ENCODE measurements around the gene SPDYA. TPM values are rescaled to one million over a fixed set of nuclear protein-coding genes. Genes with fewer than 3 reads are reported as not detected.

The SPDYA gene
- total RNA-seq, 3 donors from 2014 or later (not counting 1 experiment from before 2014, with no cell fraction given), result 5.6 to 8.1 (median 8.0) TPM

DNA sequence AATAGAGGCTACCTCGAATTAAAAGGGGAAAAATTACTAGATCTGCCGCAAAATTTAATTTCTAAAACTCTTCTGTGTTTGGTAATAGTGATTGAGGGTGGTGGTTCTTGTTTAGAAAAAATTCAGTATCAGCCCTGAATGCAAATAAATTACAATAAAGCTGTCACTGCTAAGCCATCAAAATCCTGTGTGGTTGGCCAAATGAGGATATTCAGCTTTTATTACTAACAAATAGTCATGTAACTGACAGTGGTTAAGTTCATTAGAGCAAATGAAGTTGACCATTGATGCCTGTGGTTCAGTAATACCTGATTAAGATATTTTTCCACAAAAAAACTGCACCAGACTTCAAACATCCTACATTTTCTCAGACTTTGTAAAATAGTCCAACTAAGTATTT, 44.6 kb upstream of the SPDYA start:
- H3K36me3 Mint-ChIP-seq, result no peaks in the 10 kb centered on the region
- H3K27ac Mint-ChIP-seq, result peak overlapping the region in 1 of 2 donors; percentile 23
- TF ChIP-seq, protein P1, sequence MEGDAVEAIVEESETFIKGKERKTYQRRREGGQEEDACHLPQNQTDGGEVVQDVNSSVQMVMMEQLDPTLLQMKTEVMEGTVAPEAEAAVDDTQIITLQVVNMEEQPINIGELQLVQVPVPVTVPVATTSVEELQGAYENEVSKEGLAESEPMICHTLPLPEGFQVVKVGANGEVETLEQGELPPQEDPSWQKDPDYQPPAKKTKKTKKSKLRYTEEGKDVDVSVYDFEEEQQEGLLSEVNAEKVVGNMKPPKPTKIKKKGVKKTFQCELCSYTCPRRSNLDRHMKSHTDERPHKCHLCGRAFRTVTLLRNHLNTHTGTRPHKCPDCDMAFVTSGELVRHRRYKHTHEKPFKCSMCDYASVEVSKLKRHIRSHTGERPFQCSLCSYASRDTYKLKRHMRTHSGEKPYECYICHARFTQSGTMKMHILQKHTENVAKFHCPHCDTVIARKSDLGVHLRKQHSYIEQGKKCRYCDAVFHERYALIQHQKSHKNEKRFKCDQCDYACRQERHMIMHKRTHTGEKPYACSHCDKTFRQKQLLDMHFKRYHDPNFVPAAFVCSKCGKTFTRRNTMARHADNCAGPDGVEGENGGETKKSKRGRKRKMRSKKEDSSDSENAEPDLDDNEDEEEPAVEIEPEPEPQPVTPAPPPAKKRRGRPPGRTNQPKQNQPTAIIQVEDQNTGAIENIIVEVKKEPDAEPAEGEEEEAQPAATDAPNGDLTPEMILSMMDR (IDR thresholded peaks at IDR 0.05), result no peak
- WGBS (ENCODE audit: insufficient coverage), result 100% methylated on average over 2 of the region's 2 CpGs
- no peaks in the 10 kb centered on the region for H3K9me3 Mint-ChIP-seq
- H3K27ac ChIP-seq (ENCODE audit: low read length), result no peak overlapping the region
- H3K4me1 ChIP-seq (ENCODE audit: control insufficient read depth, insufficient read depth, low read length), result peaks cover 14% of the 10 kb centered on the region
- ATAC-seq (no peak), DNase-seq (no peak)
- intact Hi-C loops (cut with micrococcal nuclease), result no loop called here
- H3K27me3 Mint-ChIP-seq (ENCODE audit: low read depth in 2 of 2), result no peaks in the 10 kb centered on the region
- peaks cover 5% of the 10 kb centered on the region for H3K36me3 ChIP-seq (ENCODE audit: control insufficient read depth, insufficient read depth, low read length)
- peaks cover 78 to 82% of the 10 kb centered on the region in 2 donors for H3K4me1 Mint-ChIP-seq
- H3K9me3 ChIP-seq (ENCODE audit: control insufficient read depth, insufficient read depth, low read length), result no peaks in the 10 kb centered on the region
- no peaks in the 10 kb centered on the region for H3K27me3 ChIP-seq (ENCODE audit: control insufficient read depth, insufficient read depth, low read length)
- no peak overlapping the region for H3K4me3 Mint-ChIP-seq
- no peak overlapping the region for H3K4me3 ChIP-seq (ENCODE audit: low read length)

DNA sequence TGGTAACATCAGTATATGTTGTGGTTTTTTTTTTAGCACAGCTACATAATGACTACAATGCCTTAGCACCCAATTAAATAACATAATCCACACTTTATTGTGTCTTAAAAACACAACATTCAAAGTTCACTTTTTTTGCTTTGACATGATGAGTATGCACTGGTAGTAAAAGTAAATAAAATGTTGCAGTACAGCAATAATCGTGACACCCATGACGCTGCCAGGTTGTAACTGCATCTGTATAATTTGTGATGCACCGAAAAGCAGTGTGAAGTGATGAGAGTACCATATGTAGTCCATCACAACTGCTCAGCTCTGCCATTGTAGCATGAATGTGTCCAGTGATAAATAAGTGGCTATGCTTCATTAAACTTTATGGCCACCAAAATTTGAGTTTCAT, 43.3 kb upstream of the SPDYA start:
- TF ChIP-seq, protein P1 (IDR thresholded peaks at IDR 0.05), result no peak
- H3K9me3 ChIP-seq (ENCODE audit: control insufficient read depth, insufficient read depth, low read length), result no peaks in the 10 kb centered on the region
- intact Hi-C loops (cut with micrococcal nuclease), result no loop called here
- Mint-ChIP-seq H3K9me3 (no peaks in the 10 kb centered on the region), H3K27me3 (ENCODE audit: low read depth in 2 of 2) (no peaks in the 10 kb centered on the region), H3K27ac (no peak overlapping the region), H3K4me1 (peaks cover 79 to 89% of the 10 kb centered on the region in 2 donors), H3K4me3 (no peak overlapping the region), H3K36me3 (no peaks in the 10 kb centered on the region)
- no peak for DNase-seq
- peaks cover 10% of the 10 kb centered on the region for H3K4me1 ChIP-seq (ENCODE audit: control insufficient read depth, insufficient read depth, low read length)
- H3K4me3 ChIP-seq (ENCODE audit: low read length), result no peak overlapping the region
- WGBS (ENCODE audit: insufficient coverage), result 94% methylated on average over 3 of the region's 3 CpGs
- no peak for ATAC-seq
- no peaks in the 10 kb centered on the region for H3K27me3 ChIP-seq (ENCODE audit: control insufficient read depth, insufficient read depth, low read length)
- H3K27ac ChIP-seq (ENCODE audit: low read length), result no peak overlapping the region
- no peaks in the 10 kb centered on the region for H3K36me3 ChIP-seq (ENCODE audit: control insufficient read depth, insufficient read depth, low read length)

DNA sequence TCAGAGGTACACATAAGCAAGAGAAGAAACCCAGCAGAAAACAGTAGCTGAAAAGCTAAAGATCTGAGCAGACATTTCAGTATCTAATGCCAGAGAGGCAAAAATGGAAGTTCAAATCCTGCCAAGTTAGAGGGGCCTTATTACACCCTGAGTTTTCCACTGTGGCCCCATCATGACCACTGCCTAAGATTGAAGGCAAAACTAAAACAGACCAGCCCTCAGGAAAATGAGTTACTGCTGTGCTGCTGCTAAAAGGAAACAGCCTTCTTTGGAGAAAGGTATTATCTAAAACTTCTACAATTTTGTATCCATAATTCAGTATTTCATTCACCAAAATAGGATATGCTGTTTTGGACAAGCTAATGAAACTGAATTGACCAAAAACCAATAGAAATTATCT, 42.2 kb upstream of the SPDYA start:
- H3K27ac ChIP-seq (ENCODE audit: low read length), result no peak overlapping the region
- no peaks in the 10 kb centered on the region for H3K27me3 ChIP-seq (ENCODE audit: control insufficient read depth, insufficient read depth, low read length)
- no peaks in the 10 kb centered on the region for H3K9me3 ChIP-seq (ENCODE audit: control insufficient read depth, insufficient read depth, low read length)
- intact Hi-C loops (cut with micrococcal nuclease), result no loop called here
- H3K27ac Mint-ChIP-seq, result peak overlapping the region; percentile 17 to 26
- no peak overlapping the region for H3K4me3 Mint-ChIP-seq
- TF ChIP-seq, protein P1 (IDR thresholded peaks at IDR 0.05), result no peak
- H3K4me3 ChIP-seq (ENCODE audit: low read length), result no peak overlapping the region
- H3K9me3 Mint-ChIP-seq, result no peaks in the 10 kb centered on the region
- DNase-seq, result no peak
- H3K36me3 ChIP-seq (ENCODE audit: control insufficient read depth, insufficient read depth, low read length), result no peaks in the 10 kb centered on the region
- H3K36me3 Mint-ChIP-seq, result no peaks in the 10 kb centered on the region
- H3K4me1 ChIP-seq (ENCODE audit: control insufficient read depth, insufficient read depth, low read length), result peaks cover 10% of the 10 kb centered on the region
- peaks cover 73 to 85% of the 10 kb centered on the region in 2 donors for H3K4me1 Mint-ChIP-seq
- no peaks in the 10 kb centered on the region for H3K27me3 Mint-ChIP-seq (ENCODE audit: low read depth in 2 of 2)
- ATAC-seq, result no peak

DNA sequence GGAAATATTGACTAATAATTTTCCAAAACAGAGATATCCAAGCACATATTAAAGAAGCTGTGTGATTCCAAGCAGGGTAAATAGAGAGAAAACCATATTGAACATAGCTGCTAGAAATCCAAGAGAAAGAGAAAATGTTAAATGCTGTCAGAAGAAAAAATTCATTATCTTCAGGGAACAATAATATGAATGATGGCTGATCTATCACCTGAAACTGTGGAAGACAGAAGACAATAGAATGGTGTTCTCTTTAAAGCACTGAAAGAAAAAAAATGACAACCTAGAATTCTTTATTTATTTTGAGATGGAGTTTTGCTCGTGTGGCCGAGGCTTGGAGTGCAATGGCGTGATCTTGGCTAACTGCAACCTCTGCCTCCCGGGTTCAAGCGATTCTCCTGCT, 41.7 kb upstream of the SPDYA start:
- Histone ChIP-seq H3K9me3 (ENCODE audit: control insufficient read depth, insufficient read depth, low read length) (no peaks in the 10 kb centered on the region), H3K4me1 (ENCODE audit: control insufficient read depth, insufficient read depth, low read length) (peaks cover 10% of the 10 kb centered on the region), H3K27me3 (ENCODE audit: control insufficient read depth, insufficient read depth, low read length) (no peaks in the 10 kb centered on the region), H3K36me3 (ENCODE audit: control insufficient read depth, insufficient read depth, low read length) (no peaks in the 10 kb centered on the region), H3K4me3 (ENCODE audit: low read length) (no peak overlapping the region), H3K27ac (ENCODE audit: low read length) (no peak overlapping the region)
- intact Hi-C loops (cut with micrococcal nuclease), result no loop called here
- Mint-ChIP-seq H3K4me3 (no peak overlapping the region), H3K27ac (peak overlapping the region; percentile 17 to 26), H3K27me3 (ENCODE audit: low read depth in 2 of 2) (no peaks in the 10 kb centered on the region), H3K9me3 (no peaks in the 10 kb centered on the region), H3K36me3 (no peaks in the 10 kb centered on the region), H3K4me1 (peaks cover 72 to 85% of the 10 kb centered on the region in 2 donors)
- DNase-seq (no peak), ATAC-seq (no peak)
- 100% methylated on average over 5 of the region's 5 CpGs for WGBS (ENCODE audit: insufficient coverage)
- TF ChIP-seq, protein P1 (IDR thresholded peaks at IDR 0.05), result no peak
